Measurements from ENCODE around the gene TMPRSS4.

DNA sequence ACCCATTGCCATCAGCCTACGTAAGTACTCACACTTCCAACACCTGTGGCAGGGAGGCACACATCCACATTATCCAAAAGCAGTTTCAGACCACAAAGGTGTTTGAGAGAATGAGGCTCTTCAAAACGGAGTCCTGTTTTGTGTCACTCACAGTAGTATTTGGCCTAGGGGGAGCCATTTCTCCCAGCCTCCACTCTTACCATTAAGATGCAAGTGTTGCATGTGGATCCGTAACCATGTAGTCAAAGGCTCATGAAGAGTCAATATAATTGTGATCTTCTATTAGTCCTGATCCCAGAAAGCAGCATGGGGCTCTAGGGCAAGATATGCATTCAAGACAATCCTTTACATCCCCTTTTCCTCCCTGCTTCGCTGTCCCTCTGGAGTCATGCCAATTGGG is 49.2 kb upstream of the TMPRSS4 start:
- TF ChIP-seq, protein P1, sequence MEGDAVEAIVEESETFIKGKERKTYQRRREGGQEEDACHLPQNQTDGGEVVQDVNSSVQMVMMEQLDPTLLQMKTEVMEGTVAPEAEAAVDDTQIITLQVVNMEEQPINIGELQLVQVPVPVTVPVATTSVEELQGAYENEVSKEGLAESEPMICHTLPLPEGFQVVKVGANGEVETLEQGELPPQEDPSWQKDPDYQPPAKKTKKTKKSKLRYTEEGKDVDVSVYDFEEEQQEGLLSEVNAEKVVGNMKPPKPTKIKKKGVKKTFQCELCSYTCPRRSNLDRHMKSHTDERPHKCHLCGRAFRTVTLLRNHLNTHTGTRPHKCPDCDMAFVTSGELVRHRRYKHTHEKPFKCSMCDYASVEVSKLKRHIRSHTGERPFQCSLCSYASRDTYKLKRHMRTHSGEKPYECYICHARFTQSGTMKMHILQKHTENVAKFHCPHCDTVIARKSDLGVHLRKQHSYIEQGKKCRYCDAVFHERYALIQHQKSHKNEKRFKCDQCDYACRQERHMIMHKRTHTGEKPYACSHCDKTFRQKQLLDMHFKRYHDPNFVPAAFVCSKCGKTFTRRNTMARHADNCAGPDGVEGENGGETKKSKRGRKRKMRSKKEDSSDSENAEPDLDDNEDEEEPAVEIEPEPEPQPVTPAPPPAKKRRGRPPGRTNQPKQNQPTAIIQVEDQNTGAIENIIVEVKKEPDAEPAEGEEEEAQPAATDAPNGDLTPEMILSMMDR (conservative IDR thresholded peaks at IDR 0.05; ENCODE audit: low read depth, low read length), result no peak; the same call in 1 of the 2 replicates
- no peak for TF ChIP-seq EZH2 (IDR thresholded peaks at IDR 0.05; ENCODE audit: low read length, unreplicated experiment)

Data from PC-3 (cell line).